GM12801 (cell line): Measurements from ENCODE around the gene FAM118A.

Experiments
- TF ChIP-seq, protein P1 (sequence below): IDR thresholded peaks from one replicate; pipeline ENCODE4 v1.5.1; 2011; ENCODE audit warnings: control low read depth; ENCODE audit not compliant: insufficient read length; ENCODE audit errors: extremely low read depth

The FAM118A gene

DNA sequence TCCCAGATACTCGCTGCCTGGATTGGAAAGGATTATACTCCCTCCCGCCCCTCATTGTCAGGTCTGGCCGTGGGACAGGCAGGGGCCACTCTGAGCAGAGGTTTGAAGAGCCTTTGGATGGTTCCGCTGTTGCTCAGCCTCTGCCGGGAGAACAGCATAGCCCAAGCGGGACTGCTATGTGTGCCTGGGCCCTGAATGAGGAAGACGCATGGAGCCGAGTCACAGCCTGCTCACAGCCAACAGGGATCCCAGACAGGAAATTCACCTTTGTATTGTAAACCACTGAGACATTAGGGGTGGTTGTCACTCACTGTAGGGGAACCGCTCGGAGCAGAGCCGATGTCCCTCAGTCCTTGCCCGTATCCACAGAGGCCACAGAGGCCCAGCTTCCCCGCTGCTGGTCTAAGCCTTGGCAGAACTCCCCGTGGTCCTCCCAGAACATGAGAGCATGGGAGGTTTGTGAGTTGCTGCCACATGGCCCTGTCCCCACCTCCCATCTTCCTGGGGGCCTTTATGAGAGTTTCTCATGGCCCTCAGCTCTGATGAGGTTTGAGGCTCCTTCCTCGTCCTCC lies 10.7 kb upstream of the FAM118A start:
- TF ChIP-seq, protein P1, sequence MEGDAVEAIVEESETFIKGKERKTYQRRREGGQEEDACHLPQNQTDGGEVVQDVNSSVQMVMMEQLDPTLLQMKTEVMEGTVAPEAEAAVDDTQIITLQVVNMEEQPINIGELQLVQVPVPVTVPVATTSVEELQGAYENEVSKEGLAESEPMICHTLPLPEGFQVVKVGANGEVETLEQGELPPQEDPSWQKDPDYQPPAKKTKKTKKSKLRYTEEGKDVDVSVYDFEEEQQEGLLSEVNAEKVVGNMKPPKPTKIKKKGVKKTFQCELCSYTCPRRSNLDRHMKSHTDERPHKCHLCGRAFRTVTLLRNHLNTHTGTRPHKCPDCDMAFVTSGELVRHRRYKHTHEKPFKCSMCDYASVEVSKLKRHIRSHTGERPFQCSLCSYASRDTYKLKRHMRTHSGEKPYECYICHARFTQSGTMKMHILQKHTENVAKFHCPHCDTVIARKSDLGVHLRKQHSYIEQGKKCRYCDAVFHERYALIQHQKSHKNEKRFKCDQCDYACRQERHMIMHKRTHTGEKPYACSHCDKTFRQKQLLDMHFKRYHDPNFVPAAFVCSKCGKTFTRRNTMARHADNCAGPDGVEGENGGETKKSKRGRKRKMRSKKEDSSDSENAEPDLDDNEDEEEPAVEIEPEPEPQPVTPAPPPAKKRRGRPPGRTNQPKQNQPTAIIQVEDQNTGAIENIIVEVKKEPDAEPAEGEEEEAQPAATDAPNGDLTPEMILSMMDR: no peak

DNA sequence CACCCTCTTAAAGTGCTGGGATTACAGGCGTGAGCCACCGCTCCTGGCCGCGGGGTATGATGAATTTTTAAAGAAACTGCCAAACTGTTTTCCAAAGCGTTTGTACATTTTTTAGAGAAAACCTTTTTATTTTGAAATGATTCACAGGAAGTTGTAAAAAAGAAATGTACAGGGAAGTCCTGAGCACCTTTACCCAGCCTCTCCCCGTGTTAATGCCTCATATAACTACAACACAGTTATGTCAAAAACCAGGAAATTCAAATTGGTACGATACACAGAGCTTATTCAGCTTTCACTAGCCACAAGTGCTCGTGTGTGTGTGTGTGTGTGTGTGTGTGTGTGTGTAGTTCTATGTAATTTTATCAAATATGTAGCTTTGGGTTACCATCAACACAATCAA lies 7.0 kb upstream of the FAM118A start:
- TF ChIP-seq, protein P1: no peak

DNA sequence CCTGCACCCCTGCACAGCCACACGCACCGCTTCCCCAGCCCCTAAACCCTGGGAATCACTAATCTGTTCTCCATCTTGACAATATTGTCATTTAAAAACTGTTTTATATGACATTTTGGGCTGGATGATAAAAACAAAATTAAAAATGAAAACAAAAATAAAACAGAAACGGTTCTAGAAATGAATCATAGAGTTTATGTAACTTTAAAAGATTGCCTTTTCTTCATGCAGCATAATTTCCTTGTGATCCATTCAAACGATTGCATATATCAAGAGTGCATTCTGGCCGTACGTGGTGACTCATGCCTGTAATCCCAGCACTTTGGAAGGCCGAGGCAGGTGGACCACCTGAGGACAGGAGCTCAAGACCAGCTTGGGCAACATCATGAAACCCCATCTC lies 6.6 kb upstream of the FAM118A start:
- TF ChIP-seq, protein P1: no peak

DNA sequence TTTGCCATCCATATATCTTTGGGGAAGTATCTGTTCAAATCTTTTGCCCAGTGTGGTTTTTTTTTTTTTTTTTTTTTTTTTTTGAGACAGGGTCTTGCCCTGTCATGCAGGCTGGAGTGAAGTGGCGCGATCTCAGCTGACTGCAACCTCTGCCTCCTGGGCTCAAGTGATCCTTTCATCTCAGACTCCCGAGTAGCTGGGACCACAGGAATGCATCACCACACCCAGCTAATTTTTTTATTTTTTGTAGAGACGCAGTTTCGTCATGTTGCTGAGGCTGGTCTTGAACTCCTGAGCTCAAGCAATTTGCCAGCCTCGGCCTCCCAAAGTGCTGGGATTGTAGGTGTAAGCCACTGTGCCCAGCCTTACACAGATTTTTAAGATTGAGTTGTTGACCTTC lies 4.8 kb upstream of the FAM118A start:
- TF ChIP-seq, protein P1: no peak

DNA sequence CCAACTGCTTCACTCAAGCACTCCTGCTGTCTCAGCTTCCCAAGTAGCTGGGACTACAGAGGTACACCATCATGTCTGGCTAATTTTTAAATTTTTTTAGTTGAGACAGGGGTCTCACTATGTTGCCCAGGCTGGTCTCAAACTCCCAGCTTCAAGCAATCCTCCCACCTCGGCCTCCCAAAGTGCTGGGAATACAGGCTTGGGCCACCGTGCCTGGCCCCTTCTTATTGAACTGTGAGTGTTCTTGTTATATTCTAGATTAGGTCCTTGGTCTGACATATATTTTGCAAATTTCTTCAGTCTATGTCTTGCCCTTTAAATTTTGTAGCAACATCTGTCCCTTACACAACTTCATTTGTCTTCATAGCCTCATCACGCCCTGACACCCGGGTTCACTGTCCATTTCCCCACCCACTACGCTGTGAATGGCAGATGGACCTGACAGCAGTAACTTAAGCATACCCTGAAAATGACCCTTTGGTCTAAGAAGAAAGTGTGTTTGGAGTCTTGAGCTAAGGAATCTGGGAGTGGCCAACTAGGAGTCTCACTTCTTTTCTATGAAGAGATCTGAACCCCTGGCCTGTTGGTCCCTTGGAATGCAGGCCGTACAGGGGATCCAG lies 4.2 kb upstream of the FAM118A start:
- TF ChIP-seq, protein P1: no peak

DNA sequence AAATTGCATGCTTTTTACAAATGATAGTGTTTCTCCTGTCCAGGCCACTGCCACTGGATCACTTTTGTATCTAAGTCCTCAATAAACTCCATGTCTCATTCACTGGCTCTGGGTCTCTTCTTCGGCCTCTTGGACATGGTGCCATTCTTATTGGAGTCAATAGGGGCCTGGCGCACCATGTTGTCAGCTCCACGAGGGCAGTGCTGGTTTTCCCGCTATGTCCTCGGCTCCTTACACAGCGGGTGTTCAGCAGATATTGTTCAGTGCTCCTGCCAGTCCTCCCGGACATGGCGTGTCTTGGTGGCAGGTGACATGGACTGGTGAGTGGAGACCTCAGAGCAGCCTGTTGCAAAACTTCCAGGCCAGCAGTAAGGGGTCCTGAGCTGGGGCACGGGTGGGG lies 3.6 kb upstream of the FAM118A start:
- TF ChIP-seq, protein P1: no peak

DNA sequence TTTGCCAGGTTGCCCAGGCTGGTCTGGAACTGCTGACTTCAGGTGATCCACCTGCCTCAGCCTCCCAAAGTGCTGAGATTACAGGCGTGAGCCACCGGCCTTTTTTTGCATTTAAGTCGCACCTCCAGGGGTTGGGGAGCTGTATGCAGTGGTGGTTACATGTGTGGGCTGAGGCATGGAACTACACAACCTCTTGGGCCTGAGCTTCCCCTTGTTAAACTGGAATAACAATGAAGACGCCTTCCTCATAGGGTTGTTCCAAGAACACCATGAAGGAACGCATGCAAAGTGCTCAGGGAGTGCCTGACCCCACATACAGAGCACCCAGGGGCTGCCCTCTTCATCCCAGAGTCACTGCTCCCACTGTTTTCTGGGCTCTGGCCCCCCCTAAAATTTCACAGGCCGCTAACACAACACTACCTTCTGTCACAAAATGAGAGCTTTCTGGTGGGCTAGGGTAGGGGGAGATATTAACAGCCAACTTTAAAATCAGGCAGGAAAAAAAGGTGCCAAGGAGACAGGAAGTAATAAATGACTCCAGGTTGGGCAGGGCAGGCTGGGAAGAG lies 1.3 kb upstream of the FAM118A start:
- TF ChIP-seq, protein P1: no peak
